HG02943 (cell line): Measurements from ENCODE around the gene GPN2.
"Not testable (repeated sequence)": the region's sequence is repeated elsewhere in the genome, so short reads cannot be mapped to it uniquely, and the experiment has no call there.

ENCODE experiments used
- ATAC-seq: cut with Tn5 transposase; IDR thresholded peaks from one replicate; pipeline ENCODE4 v1.9.1; 2021; ENCODE audit warnings: mild to moderate bottlenecking, low read depth, moderate library complexity; ENCODE audit not compliant: unreplicated experiment

Gene GPN2

DNA sequence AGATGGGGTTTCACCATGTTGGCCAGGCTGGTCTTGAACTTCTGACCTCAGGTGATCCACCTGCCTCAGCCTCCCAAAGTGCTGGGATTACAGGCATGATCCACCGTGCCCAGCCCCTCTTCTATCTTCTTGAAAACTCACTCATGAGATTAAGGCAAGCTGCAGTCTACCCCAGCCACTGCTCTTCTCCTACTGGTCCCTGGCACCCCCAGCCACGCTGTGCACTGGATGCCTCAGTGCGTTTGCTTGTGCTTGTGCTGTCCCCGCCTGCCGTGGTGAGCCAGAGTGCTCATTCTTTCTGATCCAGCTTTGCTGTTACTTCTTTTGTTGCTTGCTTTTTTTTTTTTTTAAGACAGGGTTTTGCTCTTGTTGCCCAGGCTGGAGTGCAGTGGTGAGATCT is 52.4 kb downstream of the GPN2 start:
- ATAC-seq: not testable (repeated sequence)

- peak; percentile 83 for ATAC-seq
Observed at GRCh38 chr1:26833432-26834405, 56.4 kb downstream of the GPN2 start.

DNA sequence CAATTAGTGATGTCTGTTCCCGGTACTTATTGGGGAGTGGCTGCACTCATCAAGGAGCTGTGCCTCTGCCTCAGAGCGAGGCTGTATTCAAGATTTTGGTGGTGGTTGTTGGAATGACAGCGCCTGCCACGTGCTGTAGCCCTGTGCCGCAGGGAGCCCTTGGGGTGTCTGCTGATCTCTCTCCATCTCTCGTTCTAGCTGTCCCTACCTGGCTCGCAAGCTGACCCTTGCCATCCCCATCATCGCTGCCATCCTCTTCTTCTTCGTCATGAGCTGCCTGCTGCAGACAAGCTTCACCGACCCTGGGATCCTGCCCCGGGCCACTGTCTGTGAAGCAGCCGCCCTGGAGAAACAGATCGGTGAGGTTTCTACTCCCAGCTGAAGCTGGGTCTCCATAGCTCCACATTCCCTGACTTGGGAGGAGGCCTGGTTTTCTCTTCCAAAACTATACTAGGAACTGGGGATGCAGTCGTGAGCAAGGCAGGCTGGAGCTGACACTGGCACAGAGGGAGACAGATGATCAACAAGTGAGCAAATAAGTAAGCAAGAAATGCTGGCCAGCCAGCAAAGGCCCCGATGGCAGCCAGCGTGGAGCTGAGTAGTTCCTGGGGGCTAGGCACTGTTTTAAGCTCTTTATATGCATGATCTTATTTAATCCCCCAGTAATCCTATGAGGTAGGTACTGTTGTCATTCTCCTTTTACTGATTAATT is 57.7 kb downstream of the GPN2 start:
- ATAC-seq: no peak

GRCh38 chr1:26831546-26832248 is 58.4 kb downstream of the GPN2 start:
- ATAC-seq: no peak

DNA sequence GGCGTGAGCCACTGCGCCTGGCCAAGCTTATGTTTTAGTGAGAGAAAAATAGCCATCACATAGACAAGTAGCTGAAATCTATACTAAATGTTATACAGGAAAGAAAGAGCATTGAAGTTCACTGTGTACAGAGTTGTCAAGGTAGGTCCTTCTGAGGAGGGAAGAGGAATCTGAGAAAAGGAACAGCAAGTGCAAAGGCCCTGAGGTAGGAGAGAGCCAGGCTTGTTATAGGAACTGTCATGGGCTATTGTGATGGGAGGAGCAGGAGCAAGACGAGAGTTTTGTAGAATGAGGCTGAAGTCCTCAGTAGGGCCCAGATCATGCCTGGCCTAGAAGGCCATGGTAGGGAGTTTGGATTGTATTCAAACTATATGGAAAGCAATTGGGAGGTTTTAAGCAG is 59.0 kb downstream of the GPN2 start:
- ATAC-seq: no peak

DNA sequence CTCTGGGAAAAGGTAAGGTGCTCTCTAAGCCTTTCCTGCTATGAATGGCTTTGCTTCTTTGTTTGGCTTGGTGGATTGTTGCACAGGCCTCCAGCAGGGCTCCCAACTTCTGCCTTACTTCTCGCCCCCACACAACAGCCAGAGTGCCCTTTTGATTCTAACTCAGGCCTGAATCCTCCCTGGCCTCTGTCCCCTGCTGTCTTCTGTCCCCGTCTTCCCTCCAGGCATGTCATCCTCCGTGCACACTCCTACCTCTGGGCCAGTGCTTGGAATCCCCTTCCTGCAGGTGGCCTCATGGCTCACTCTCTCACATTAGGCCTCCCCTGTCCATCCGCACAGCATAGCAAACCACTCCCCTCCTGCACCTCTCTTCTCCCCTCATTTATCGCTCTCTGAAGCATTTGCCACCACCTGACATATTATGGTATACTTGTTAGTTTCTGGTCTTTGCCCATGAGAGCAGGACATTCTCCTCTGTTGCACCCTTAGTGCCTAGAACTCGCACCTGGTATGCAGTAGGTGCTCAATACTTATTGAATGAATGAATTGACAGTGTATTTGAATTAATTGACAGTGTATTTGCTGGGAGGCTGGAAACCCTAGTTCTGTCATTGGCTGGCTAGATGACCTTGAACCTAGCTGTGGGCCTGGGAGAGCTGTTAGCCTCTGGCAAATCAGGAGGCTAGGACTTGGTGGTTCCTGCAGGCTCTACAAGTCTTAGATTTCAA is 60.7 kb downstream of the GPN2 start:
- no peak for ATAC-seq

GRCh38 chr1:26828411-26828991 is 61.6 kb downstream of the GPN2 start:
- ATAC-seq: no peak

- ATAC-seq: no peak
Observed at GRCh38 chr1:26827663-26828062, 62.4 kb downstream of the GPN2 start.

DNA sequence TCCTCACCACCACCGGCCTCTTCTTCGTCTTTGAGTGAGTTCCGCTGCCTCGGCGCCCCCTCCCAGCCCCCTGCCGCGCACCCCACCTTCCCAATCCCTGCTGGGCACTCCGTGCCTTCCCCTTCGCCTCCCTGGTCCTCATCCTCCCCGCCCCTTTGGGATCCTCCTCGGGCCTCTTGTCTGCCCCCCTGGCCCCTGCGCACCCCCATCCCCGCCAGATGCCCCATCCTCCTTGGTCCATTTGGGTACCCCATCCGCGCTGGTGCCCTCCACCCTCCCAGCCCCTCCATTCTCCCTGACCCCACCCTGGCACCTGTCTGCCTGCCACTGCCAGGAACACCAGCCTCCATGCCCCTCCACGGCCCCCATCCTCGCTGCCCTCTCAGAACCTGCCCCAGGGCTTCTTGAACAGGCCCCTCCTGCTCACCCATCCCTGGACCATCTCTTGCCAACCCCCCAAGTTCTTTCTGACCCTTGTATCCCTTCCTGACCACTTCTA is 62.9 kb downstream of the GPN2 start:
- ATAC-seq: no peak

- ATAC-seq: no peak
Observed at GRCh38 chr1:26826261-26827105, 63.6 kb downstream of the GPN2 start, which contains the start of gene ZDHHC18. Gene ZDHHC18, plus strand, starts transcription at chr1:26826688. Its CDS starts 117 bp downstream, at chr1:26826805.
